Measurements from ENCODE around the gene ESPN. TPM values are rescaled to one million over a fixed set of nuclear protein-coding genes. Genes with fewer than 3 reads are reported as not detected.

Gene ESPN
- polyA plus RNA-seq, 2 donors = 21.6 to 46.5 TPM

- peaks cover 0 to 2% of the 10 kb centered on the region in 2 donors for H3K4me1 ChIP-seq (ENCODE audit: control insufficient read depth in 2 of 2, insufficient read depth in 2 of 2, low read length in 1 of 2)
- WGBS, 2 donors = 32 to 36% methylated on average over 20 of the region's 20 CpGs
- H3K36me3 ChIP-seq (ENCODE audit: control insufficient read depth in 2 of 2, insufficient read depth in 2 of 2, low read length in 1 of 2) = no peaks in the 10 kb centered on the region
- H3K27ac ChIP-seq (ENCODE audit: low read depth in 2 of 2, low read length in 1 of 2) = no peak overlapping the region
- peak overlapping the region; percentile 48 to 60 for H3K4me3 ChIP-seq (ENCODE audit: low read depth in 1 of 2, low read length in 2 of 2)
- H3K27me3 ChIP-seq (ENCODE audit: control insufficient read depth in 1 of 2, insufficient read depth in 2 of 2, low read length in 2 of 2) = no peaks in the 10 kb centered on the region
- no peaks in the 10 kb centered on the region for H3K9me3 ChIP-seq (ENCODE audit: control insufficient read depth in 2 of 2, insufficient read depth in 1 of 2, low read depth in 1 of 2, low read length in 1 of 2)
Measured at GRCh38 chr1:6497867-6498575, 73.4 kb downstream of the ESPN start.

- peak overlapping the region in 1 of 2 donors; percentile 6 for H3K27ac ChIP-seq (ENCODE audit: low read depth in 2 of 2, low read length in 1 of 2)
- 71% methylated on average over 13 of the region's 13 CpGs for WGBS, 2 donors
- no peaks in the 10 kb centered on the region for H3K27me3 ChIP-seq (ENCODE audit: control insufficient read depth in 1 of 2, insufficient read depth in 2 of 2, low read length in 2 of 2)
- H3K9me3 ChIP-seq (ENCODE audit: control insufficient read depth in 2 of 2, insufficient read depth in 1 of 2, low read depth in 1 of 2, low read length in 1 of 2) = no peaks in the 10 kb centered on the region
- no peak overlapping the region for H3K4me3 ChIP-seq (ENCODE audit: low read depth in 1 of 2, low read length in 2 of 2)
- H3K4me1 ChIP-seq (ENCODE audit: control insufficient read depth in 2 of 2, insufficient read depth in 2 of 2, low read length in 1 of 2) = peaks cover 0 to 2% of the 10 kb centered on the region in 2 donors
- H3K36me3 ChIP-seq (ENCODE audit: control insufficient read depth in 2 of 2, insufficient read depth in 2 of 2, low read length in 1 of 2) = no peaks in the 10 kb centered on the region
Measured at GRCh38 chr1:6498576-6499111, 74.1 kb downstream of the ESPN start.

- H3K27me3 ChIP-seq (ENCODE audit: control insufficient read depth in 1 of 2, insufficient read depth in 2 of 2, low read length in 2 of 2) = no peaks in the 10 kb centered on the region
- H3K4me3 ChIP-seq (ENCODE audit: low read depth in 1 of 2, low read length in 2 of 2) = no peak overlapping the region
- 83 to 86% methylated on average over 4 of the region's 4 CpGs for WGBS, 2 donors
- no peaks in the 10 kb centered on the region for H3K9me3 ChIP-seq (ENCODE audit: control insufficient read depth in 2 of 2, insufficient read depth in 1 of 2, low read depth in 1 of 2, low read length in 1 of 2)
- no peak overlapping the region for H3K27ac ChIP-seq (ENCODE audit: low read depth in 2 of 2, low read length in 1 of 2)
- H3K36me3 ChIP-seq (ENCODE audit: control insufficient read depth in 2 of 2, insufficient read depth in 2 of 2, low read length in 1 of 2) = no peaks in the 10 kb centered on the region
- H3K4me1 ChIP-seq (ENCODE audit: control insufficient read depth in 2 of 2, insufficient read depth in 2 of 2, low read length in 1 of 2) = peaks cover 0 to 2% of the 10 kb centered on the region in 2 donors
Measured at GRCh38 chr1:6499296-6499695, 74.7 kb downstream of the ESPN start.

- Histone ChIP-seq H3K9me3 (ENCODE audit: control insufficient read depth in 2 of 2, insufficient read depth in 1 of 2, low read depth in 1 of 2, low read length in 1 of 2) (no peaks in the 10 kb centered on the region), H3K27ac (ENCODE audit: low read depth in 2 of 2, low read length in 1 of 2) (no peak overlapping the region), H3K4me3 (ENCODE audit: low read depth in 1 of 2, low read length in 2 of 2) (no peak overlapping the region), H3K27me3 (ENCODE audit: control insufficient read depth in 1 of 2, insufficient read depth in 2 of 2, low read length in 2 of 2) (no peaks in the 10 kb centered on the region), H3K36me3 (ENCODE audit: control insufficient read depth in 2 of 2, insufficient read depth in 2 of 2, low read length in 1 of 2) (no peaks in the 10 kb centered on the region), H3K4me1 (ENCODE audit: control insufficient read depth in 2 of 2, insufficient read depth in 2 of 2, low read length in 1 of 2) (peaks cover 0 to 2% of the 10 kb centered on the region in 2 donors)
- 71 to 83% methylated on average over 27 of the region's 27 CpGs for WGBS, 2 donors
Measured at GRCh38 chr1:6500544-6501278, 76.1 kb downstream of the ESPN start.

- Histone ChIP-seq H3K9me3 (ENCODE audit: control insufficient read depth in 2 of 2, insufficient read depth in 1 of 2, low read depth in 1 of 2, low read length in 1 of 2) (no peaks in the 10 kb centered on the region), H3K4me1 (ENCODE audit: control insufficient read depth in 2 of 2, insufficient read depth in 2 of 2, low read length in 1 of 2) (peaks cover 0 to 2% of the 10 kb centered on the region in 2 donors), H3K27me3 (ENCODE audit: control insufficient read depth in 1 of 2, insufficient read depth in 2 of 2, low read length in 2 of 2) (no peaks in the 10 kb centered on the region), H3K36me3 (ENCODE audit: control insufficient read depth in 2 of 2, insufficient read depth in 2 of 2, low read length in 1 of 2) (no peaks in the 10 kb centered on the region), H3K4me3 (ENCODE audit: low read depth in 1 of 2, low read length in 2 of 2) (no peak overlapping the region), H3K27ac (ENCODE audit: low read depth in 2 of 2, low read length in 1 of 2) (no peak overlapping the region)
- 81 to 86% methylated on average over 10 of the region's 10 CpGs for WGBS, 2 donors
Measured at GRCh38 chr1:6501279-6501813, 76.8 kb downstream of the ESPN start.

GRCh38 chr1:6502000-6502891, 77.7 kb downstream of the ESPN start:
- no peak overlapping the region for H3K27ac ChIP-seq (ENCODE audit: low read depth in 2 of 2, low read length in 1 of 2)

GRCh38 chr1:6503884-6504602, 79.5 kb downstream of the ESPN start:
- H3K9me3 ChIP-seq (ENCODE audit: control insufficient read depth in 2 of 2, insufficient read depth in 1 of 2, low read depth in 1 of 2, low read length in 1 of 2) = no peaks in the 10 kb centered on the region
- no peaks in the 10 kb centered on the region for H3K4me1 ChIP-seq (ENCODE audit: control insufficient read depth in 2 of 2, insufficient read depth in 2 of 2, low read length in 1 of 2)
- no peaks in the 10 kb centered on the region for H3K36me3 ChIP-seq (ENCODE audit: control insufficient read depth in 2 of 2, insufficient read depth in 2 of 2, low read length in 1 of 2)
- WGBS, 2 donors = 82 to 85% methylated on average over 19 to 20 of the region's 20 CpGs
- H3K27ac ChIP-seq (ENCODE audit: low read depth in 2 of 2, low read length in 1 of 2) = no peak overlapping the region
- no peak overlapping the region for H3K4me3 ChIP-seq (ENCODE audit: low read depth in 1 of 2, low read length in 2 of 2)
- no peaks in the 10 kb centered on the region for H3K27me3 ChIP-seq (ENCODE audit: control insufficient read depth in 1 of 2, insufficient read depth in 2 of 2, low read length in 2 of 2)

More at GRCh38 chr1:6502000-6502891, 77.7 kb downstream of the ESPN start:
- Histone ChIP-seq H3K9me3 (ENCODE audit: control insufficient read depth in 2 of 2, insufficient read depth in 1 of 2, low read depth in 1 of 2, low read length in 1 of 2) (no peaks in the 10 kb centered on the region), H3K4me1 (ENCODE audit: control insufficient read depth in 2 of 2, insufficient read depth in 2 of 2, low read length in 1 of 2) (peaks cover 0 to 2% of the 10 kb centered on the region in 2 donors), H3K4me3 (ENCODE audit: low read depth in 1 of 2, low read length in 2 of 2) (no peak overlapping the region), H3K36me3 (ENCODE audit: control insufficient read depth in 2 of 2, insufficient read depth in 2 of 2, low read length in 1 of 2) (no peaks in the 10 kb centered on the region), H3K27me3 (ENCODE audit: control insufficient read depth in 1 of 2, insufficient read depth in 2 of 2, low read length in 2 of 2) (no peaks in the 10 kb centered on the region)
- 66 to 68% methylated on average over 31 of the region's 31 CpGs for WGBS, 2 donors

- WGBS, 2 donors = 86 to 92% methylated on average over 15 of the region's 15 CpGs
- H3K4me3 ChIP-seq (ENCODE audit: low read depth in 1 of 2, low read length in 2 of 2) = no peak overlapping the region
Measured at GRCh38 chr1:6504887-6505286, 80.3 kb downstream of the ESPN start.

More at GRCh38 chr1:6504887-6505286, 80.3 kb downstream of the ESPN start:
- Histone ChIP-seq H3K27me3 (ENCODE audit: control insufficient read depth in 1 of 2, insufficient read depth in 2 of 2, low read length in 2 of 2) (no peaks in the 10 kb centered on the region), H3K27ac (ENCODE audit: low read depth in 2 of 2, low read length in 1 of 2) (no peak overlapping the region), H3K4me1 (ENCODE audit: control insufficient read depth in 2 of 2, insufficient read depth in 2 of 2, low read length in 1 of 2) (no peaks in the 10 kb centered on the region), H3K9me3 (ENCODE audit: control insufficient read depth in 2 of 2, insufficient read depth in 1 of 2, low read depth in 1 of 2, low read length in 1 of 2) (no peaks in the 10 kb centered on the region), H3K36me3 (ENCODE audit: control insufficient read depth in 2 of 2, insufficient read depth in 2 of 2, low read length in 1 of 2) (no peaks in the 10 kb centered on the region)

Measured in esophagus (tissue), 2 donors.